GM21737 (cell line): Measurements from ENCODE around the gene ZNF808.
"Not testable (repeated sequence)": the region's sequence is repeated elsewhere in the genome, so short reads cannot be mapped to it uniquely, and the experiment has no call there.

Experiments
- ATAC-seq: cut with Tn5 transposase; IDR thresholded peaks from one replicate; pipeline ENCODE4 v1.9.1; 2021; ENCODE audit warnings: mild to moderate bottlenecking, moderate library complexity; ENCODE audit not compliant: unreplicated experiment

The ZNF808 gene

DNA sequence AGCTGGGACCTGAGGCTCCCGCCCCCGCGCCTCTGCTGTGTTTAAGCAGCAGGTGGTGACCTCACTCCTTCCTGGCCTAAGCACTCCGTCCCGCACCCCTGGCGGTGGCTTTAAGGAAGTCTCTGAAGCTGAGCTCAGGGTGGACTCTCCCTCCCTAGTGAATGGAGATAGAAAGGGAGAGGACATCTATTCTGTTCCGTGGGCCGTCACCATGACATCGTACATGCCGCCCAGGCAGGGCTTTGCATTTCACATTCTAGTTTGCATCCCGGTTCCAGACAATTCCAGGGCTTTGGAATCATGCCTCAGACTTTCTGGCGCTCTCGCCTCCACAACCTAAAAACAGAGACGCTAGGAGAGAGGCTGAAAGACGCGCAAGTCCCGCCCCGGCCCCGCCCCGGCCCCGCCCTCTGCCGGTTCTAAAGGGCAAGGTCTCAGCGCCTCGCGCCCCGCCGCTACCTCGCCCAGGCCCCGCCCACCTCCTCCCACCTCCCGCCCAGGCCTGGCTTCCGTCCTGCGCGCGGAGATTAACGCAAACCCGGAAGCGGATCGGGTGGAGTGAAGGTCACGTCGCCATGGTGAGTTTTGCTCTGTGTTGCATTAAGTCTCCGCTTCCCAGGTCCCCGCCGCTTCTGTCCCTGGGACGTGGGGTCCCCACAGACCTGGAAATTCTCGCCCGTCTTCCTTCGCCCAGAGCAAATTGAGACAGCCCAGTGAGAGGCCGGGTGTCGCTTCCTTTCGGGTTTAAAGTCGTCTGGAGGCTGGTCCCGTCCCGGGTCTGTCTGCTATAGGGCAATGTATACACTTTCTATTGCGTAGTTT is at the start of gene ZNF808:
ZNF808 (plus strand) TSS at position 535 of the 822 bp plus-strand sequence. CDS start 15,617 bp downstream, outside the sequence.
- peak; percentile 80 for ATAC-seq

DNA sequence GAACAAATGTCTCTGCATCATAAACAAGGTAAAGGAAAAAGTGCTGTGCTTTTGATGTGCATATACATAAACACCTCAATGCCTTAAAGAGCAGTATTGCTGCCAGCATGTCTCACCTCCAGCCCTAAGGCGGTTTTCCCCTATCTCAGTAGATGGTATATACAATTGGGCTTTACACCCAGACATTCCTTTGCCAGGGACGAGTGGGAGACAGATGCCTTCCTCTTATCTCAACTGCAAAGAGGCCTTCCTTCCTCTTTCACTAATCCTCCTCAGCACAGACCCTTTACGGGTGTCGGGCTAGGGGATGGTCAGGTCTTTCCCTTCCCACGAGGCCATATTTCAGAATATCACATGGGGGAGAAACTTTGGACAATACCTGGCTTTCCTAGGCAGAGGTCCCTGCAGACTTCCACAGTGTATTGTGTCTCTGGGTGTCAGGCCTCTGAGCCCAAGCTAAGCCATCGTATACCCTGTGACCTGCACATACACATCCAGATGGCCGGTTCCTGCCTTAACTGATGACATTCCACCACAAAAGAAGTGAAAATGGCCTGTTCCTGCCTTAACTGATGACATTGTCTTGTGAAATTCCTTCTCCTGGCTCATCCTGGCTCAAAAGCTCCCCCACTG is 43.2 kb upstream of the ZNF808 start:
- not testable (repeated sequence) for ATAC-seq

GRCh38 chr19:52485064-52485463 is 42.4 kb upstream of the ZNF808 start:
- not testable (repeated sequence) for ATAC-seq

DNA sequence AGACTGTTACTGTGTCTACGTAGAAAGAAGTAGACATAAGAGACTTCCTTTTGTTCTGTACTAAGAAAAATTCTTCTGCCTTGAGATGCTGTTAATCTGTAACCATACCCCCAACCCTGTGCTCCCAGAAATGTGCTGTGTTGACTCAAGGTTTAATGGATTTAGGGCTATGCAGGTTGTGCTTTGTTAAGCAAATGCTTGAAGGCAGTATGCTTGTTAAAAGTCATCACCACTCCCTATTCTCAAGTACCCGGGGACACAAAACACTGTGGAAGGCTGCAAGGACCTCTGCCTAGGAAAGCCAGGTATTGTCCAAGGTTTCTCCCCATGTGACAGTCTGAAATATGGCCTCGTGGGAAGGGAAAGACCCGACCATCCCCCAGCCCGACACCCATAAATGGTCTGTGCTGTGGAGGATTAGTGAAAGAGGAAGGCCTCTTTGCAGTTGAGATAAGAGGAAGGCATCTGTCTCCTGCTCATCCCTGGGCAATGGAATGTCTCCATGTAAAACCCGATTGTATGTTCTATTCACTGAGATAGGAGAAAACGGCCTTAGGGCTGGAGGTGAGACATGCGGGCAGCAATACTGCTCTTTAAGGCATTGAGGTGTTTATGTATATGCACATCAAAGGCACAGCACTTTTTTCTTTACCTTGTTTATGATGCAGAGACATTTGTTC is 41.8 kb upstream of the ZNF808 start:
- not testable (repeated sequence) for ATAC-seq

DNA sequence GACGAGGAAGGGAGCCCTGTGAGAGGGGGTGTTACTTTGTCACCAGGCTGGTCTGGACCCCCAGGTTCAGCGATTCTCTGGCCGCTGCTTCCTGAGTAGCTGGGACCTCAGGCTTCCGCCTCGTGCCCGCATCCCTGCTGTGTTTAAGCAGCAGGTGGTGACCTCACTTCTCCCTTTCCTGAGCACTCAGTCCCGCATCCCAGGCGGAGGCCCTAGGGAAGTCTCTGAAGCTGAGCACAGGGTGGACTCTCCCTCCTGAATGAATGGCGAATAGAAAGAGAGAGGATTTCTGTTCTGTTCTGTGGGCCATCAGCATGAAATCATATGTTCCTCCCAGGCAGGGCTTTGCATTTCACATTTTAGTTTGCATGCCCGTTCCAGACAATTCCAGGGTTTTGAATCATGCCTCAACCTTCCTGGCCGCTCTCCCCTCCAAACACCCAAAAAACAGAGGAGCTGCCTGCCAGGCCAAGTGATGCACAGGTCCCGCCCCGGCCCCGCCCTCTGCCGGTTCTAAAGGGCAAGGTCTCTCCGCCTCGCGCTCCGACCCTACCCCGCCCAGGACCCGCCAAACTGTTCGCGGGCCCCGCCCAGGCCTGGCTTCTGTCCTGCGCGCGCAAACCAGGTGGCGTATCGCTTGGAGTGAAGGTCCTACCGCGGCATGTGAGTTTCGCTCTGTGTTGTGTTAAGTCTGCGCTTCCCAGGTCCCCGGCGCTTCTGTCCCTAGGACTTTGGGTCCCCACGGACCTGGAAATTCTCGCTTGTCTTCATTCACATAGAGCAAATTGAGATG is 35.1 kb upstream of the ZNF808 start:
- ATAC-seq: no peak

GRCh38 chr19:52492994-52493470 is 34.4 kb upstream of the ZNF808 start:
- ATAC-seq: no peak

DNA sequence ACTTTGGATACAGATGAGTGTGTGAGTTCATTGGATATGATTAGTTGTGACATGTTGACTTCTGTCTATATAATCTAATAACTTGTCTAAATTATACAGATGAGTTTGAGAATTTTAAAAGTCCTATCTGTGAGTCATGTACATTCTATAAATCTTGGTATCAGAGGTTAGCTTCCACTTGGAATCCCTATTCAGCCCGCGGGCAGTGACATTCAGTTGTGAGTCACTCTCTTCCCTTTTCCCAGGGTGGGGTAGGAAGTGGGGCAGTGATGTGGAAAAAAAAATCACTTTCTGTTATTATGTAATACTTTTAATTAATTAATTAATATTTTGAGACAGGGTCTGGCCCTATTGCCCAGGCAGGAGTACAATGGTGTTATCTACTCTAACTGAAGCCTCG is 33.0 kb upstream of the ZNF808 start:
- ATAC-seq: no peak

- ATAC-seq: no peak
These were observed 28.9 kb upstream of the ZNF808 start for GRCh38 chr19:52498571-52498970.

DNA sequence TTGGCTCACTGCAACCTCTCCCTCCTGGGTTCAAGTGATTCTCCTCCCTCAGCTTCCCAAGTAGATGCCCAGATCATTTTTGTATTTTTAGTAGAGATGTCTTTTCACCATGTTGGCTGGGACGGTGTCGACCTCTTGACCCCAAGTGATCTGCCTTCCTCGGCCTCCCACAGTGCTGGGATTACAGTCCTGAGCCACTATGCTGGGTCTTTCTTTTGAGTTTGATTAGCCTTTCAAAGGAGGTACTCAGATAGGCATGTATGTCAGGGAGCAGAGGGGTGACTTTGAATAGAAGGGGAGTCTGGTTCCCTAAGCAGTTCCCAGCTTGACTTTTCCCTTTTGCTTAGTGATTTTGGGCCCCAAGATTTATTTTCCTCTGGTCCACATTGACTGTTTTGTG is 27.0 kb upstream of the ZNF808 start:
- ATAC-seq: not testable (repeated sequence)

- ATAC-seq: not testable (repeated sequence)
These were observed 26.5 kb upstream of the ZNF808 start for GRCh38 chr19:52500991-52501390.

DNA sequence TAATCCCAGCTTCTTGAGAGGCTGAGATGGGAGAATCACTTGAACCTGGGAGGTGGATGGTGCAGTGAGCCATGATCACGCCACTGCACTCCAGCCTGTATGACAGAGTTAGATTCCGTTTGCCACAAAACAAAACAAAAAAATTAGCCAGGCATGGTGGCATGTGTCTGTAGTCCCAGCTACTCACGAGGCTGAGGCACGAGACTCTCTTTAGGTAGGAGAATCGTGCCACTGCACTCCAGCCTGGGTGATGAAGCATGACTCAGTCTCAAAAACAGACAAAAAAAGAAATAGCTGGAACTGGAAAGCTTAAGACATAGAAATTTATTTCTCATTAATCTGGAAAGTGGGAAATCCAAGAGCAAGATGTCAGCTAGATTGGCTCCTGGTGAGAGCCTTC is 20.2 kb upstream of the ZNF808 start:
- ATAC-seq: no peak

- no peak for ATAC-seq
These were observed 11.3 kb upstream of the ZNF808 start for GRCh38 chr19:52516191-52516590.

DNA sequence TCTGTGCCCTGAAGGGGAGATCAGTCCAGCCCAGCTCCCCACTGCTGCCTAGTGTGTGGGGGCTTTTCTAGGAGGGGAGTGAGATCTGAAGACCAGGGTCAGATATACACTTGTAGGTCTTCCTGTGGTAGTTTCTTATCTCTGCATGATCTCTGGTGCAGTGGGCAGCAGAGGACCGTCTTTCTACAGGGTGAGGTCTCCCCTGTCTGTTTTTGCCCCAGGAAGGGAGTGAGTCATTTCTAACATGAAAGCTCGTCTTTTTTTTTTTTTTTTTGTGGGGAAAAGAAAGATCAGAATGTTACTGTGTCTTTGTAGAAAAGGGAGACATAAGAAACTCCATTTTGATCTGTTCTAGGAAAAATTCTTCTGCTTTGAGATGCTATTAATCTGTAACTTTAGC is 8.8 kb upstream of the ZNF808 start:
- no peak for ATAC-seq

DNA sequence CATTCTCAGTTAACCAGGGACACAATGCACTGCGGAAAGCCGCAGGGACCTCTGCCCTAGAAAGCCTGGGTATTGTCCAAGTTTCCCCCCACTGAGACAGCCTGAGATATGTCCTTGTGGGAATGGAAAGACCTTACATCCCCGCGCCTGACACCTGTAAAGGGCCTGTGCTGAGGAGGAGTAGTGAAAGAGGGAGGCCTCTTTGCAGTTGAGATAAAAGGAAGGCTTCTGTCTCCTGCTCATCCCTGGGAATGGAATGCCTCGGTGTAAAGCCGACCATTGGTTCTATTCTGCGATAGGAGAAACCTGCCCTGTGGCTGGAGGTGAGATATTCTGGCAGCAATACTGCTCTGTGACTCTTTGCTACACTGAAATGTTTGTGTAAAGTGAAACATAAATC is 8.3 kb upstream of the ZNF808 start:
- not testable (repeated sequence) for ATAC-seq

GRCh38 chr19:52520013-52520412 is 7.5 kb upstream of the ZNF808 start:
- no peak for ATAC-seq

- no peak for ATAC-seq
These were observed 4.9 kb upstream of the ZNF808 start for GRCh38 chr19:52522551-52522950.

- ATAC-seq: no peak
These were observed 3.4 kb upstream of the ZNF808 start for GRCh38 chr19:52524086-52524485.

GRCh38 chr19:52527956-52528351 is 486 bp downstream of the ZNF808 start:
- ATAC-seq: peak; percentile 24

GRCh38 chr19:52532480-52532879 is 5.0 kb downstream of the ZNF808 start:
- no peak for ATAC-seq

DNA sequence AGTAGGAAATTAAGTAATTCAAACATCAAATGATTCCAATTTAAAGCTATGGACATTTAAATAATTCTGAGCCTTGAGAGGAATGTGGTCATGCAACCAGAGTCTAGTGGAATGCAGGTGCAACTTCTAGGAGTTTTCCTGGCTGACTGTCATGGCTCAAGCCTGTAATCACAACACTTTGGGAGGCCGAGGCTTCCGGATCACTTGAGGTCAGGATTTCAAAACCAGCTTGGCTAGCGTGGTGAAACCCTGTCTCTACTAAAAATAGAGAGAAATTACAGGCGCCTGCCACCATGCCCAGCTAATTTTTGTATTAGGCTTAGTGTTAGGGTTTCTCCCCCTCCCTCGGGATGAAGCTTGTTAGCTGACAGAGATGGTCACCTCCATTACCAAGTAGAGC is 6.4 kb downstream of the ZNF808 start:
- ATAC-seq: no peak

DNA sequence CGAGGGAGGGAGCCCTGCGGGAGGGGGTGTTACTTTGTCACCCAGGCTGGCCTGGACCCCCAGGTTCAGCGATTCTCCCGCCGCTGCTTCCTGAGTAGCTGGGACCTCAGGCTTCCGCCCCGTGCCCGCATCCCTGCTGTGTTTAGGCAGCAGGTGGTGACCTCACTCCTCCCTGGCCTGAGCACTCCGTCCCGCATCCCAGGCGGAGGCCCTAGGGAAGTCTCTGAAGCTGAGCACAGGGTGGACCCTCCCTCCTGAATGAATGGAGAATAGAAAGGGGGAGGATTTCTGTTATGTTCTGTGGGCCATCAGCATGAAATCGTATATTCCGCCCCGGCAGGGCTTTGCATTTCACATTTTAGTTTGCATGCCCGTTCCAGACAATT is 7.9 kb downstream of the ZNF808 start:
- not testable (repeated sequence) for ATAC-seq
